Measurements from ENCODE around the gene PRKD1.
"Not testable (repeated sequence)": the region's sequence is repeated elsewhere in the genome, so short reads cannot be mapped to it uniquely, and the experiment has no call there.

PRKD1 gene

DNA sequence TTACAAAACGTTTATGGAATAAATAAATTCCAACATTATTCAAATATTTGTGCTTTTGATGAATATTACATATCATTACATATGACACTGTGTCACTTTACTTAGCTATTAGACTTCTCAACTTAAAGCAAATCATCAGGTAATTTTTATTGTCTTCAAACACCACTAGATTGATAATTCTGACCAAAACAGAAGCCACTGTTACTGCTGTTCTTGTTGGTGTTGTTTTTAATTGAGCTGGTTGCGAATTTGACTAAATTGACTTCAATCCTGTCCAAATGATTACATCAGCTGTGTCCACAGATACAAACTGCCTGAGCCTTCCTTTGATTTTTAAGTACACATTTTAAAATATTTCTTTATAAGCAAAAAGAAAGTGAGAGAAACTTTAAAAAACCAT, 29.2 kb downstream of the PRKD1 start:
- DNase-seq = no peak

DNA sequence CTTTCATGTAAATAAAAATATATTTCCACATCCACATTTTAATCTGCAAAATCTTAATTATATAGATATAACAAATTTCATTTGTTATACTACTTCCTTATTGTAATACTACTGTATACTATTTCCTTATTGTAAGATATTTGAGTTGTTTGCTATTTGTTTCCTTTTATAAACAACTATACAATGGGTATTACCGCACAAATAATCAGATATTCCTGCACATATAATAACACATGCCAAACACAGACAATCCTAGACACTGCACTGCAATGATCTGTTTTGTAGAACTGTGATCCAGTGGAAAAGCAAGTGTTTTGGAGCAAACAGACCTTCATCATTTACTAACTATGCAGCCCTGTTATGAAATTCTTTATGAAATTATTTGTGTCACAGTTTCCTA, 30.5 kb downstream of the PRKD1 start:
- no peak for DNase-seq

DNA sequence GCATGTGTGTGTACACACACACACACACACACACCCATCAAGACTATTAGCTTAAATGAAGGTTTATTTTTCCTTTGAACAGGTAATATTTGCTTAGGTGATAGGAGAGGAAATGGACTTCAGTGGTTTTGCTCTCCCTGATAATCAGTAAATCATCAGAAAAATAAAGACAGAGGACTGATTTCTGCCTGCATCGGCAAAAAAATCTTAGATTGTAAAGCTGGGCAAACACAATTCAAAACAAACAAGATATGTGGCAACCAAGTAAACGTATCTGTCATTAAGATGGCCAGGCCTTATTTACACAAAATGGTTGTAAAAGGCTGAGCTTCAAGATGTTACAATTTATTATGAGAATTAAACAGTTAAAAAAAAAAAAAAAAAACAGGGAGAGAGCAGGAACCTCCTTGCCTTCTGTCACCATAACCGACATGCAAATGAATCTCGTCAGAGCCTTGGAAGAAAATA, 31.3 kb downstream of the PRKD1 start:
- DNase-seq = no peak

DNA sequence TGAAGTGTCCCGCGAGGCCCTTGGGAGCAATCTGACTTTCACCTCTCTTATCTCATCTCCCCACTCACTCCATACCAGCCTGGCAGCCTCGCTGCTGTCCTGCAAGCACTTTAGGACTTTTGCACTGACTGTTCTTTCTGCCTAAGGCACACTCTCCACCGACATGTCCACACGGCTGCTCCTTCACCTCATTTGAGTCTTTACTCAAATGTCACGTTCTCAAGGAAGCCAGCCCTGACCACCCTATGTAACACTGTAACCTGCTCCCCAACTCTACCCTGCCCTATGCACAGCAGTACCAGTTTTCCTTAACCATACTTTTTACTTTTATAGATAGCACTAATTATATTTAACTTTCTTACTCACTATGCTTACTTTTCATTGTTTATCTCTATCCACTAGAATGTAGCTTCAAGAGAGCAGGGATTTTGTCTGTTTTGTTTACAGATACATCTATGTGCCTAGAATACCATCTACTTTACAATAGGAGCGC, 32.0 kb downstream of the PRKD1 start:
- no peak for DNase-seq

DNA sequence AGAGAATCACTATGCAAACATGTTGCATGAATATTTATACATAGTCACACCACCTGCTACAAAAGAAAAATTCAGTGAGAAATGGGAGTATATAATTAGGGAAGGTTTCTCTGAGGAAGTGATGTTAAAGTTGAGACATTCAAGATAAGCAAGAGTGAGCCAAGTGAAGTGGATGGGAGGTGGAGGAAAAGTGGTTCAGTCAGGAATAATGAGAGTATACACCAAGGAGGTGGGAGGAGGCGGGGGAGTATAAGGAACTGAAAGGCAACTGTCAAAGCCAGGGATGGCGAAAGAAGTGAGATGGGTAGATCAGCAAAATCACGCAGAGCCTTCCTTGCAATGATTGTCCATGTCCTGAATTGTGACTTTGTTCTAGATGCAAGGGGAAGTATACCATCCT, 33.7 kb downstream of the PRKD1 start:
- DNase-seq = no peak

DNA sequence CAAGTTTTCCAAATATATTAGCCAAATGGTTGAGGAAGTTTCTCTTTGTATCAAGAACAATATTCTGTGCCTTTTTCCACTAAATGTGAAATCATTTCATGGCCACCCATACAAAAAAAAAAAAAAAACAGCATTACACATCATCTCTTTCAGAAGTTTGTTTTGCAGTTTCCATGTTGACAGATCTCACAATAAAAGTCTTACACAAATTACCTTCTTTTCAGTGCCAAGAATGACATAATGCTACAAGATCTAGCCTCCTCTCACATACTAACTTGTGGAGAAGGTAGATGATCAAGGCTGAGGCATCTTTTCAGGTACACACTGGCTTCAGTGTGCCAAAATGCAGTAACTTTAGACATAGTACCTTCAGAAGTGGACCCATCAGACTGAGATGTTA, 35.3 kb downstream of the PRKD1 start:
- DNase-seq = no peak

DNA sequence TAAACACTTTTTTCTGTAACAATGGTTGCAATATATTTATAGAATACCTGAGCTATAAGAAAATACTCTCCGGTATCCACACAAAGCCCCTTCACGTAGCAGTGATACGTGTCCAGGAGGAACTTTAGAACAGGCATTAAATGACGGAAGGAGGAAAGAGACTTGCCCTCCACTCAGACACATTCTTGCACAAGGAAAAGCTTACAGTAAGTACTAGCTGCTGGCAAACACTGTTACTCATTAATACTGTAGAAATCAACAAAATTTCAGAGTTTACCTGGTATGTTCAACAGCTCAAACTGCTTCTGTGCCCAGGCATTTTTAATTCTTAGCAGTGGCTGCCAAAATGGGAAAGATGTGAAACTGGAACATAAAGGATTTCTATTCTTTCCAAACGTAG, 41.7 kb downstream of the PRKD1 start:
- no peak for DNase-seq

DNA sequence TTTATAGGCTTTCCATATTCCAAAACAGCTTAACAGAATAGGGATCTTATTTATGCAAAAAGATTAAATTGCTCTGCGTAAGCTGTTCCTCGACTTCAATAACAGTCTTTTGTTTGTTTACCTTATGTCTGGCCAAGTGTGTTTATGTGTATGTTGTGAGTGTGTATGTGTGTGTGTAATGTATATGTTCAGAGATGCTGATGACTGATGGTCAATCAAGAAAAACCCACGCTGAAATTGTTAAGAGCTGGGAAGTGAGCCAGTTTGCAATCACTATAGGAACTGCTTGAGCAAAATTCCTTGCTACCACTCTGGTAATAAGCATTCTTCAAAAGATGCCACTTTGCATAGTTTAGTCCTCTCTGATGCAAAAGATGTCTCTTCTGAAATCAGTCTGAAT, 59.6 kb downstream of the PRKD1 start:
- no peak for DNase-seq

DNA sequence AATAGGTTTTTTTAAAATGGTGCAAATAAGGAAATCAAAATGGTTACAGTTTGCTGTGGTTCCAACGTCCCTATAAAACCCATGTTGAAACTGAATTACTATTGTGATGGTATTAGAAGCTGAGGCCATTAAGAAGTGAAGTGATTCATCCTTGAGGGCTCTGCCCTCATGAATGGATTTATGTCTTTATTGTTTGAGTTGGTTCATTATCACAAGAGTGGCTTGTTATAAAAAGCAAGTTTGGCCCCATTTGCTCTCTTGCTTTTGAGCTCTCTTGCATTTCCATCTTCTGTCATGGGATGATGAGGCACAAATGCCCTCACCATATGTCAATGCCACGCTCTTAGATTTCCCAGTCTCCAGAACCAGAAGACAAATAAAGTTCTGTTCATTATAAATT, 62.3 kb downstream of the PRKD1 start:
- no peak for DNase-seq

DNA sequence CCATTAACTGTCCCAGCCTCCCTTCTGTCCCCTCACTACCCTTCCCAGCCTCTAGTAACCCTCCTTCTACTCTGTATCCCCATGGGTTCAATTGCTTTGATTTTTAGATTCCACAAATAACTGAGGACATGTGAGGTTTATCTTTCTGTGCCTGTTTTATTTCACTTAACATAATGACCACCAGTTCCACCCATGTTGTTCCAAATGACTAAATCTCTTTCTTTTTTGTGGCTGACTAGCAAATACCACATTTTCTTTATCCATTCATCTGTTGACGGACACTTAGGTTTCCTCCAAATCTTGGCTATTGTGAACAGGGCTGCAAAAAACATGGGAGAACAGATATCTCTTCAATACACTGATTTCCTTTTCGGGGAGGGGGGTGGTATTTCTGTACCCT, 65.7 kb downstream of the PRKD1 start:
- DNase-seq = no peak

DNA sequence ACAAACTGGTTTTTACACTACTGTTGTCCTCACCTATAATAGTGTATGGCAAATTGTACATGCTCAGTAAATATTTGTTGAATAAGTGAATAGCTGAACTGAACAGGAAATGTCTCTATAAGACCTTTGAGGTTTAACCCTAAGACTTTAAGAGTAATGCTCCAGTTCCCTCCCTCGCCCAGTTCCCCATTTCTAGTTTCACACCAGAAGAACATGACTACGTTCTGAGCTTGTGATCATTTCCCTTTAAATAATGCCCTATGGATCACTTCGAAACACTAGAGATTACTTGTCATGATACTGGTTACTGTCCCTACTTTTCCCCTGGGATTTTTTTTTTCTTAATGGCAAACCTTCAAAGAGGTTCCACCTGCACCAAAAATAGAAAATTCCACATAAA, 69.3 kb downstream of the PRKD1 start:
- no peak for DNase-seq

DNA sequence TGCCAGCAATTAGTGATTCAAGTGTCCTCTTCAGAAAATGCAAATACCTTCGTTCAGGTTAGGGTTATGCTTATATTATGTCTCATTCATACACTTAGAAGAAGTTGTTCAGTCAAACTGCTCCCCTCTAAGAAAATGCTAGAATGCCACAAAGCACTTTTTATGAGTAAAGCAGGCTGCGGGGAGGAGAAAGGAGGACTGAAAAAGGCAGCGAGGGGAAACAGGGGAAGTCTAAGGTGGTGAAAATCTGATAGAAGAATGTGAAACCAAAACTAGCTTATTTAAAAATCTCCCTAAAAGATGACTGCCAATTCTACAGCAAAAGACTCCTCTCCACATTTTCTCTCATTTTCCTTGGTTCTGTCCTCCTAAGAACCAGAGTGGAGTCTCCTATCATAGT, 70.1 kb downstream of the PRKD1 start:
- no peak for DNase-seq

DNA sequence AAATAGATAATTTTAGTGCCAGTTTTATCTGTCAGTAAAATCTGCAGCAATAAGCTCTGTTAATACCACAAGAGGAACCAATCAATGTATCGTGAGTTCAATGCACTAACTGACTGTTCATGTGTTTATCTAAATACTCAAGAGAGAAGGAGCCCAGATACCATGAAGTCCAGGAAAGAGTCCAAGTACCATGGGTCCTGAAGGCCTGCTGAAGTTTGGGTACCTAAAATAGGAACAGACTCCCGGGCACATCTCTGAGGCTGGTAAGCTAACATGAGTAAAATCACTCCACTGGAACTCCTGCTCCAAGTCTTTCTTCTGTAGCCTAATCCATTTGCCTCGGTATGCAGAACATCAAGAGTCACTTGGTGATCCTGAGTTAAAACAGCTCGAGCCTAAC, 71.1 kb downstream of the PRKD1 start:
- no peak for DNase-seq

DNA sequence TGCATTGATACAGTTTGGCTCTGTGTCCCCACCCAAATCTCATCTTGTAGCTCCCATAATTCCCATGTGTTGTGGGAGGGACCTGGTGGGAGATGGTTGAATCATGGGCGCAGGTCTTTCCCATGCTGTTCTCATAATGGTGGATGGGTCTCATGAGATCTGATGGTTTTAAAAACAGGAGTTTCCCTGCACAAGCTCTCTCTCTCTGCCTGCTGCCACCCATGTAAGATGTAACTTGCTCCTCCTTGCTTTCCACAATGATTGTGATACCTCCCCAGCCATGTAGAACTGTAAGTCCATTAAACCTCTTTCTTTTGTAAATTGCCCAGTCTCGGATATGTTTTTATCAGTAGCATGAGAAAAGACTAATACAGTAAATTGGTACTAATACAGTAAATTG, 74.0 kb downstream of the PRKD1 start:
- DNase-seq = not testable (repeated sequence)

DNA sequence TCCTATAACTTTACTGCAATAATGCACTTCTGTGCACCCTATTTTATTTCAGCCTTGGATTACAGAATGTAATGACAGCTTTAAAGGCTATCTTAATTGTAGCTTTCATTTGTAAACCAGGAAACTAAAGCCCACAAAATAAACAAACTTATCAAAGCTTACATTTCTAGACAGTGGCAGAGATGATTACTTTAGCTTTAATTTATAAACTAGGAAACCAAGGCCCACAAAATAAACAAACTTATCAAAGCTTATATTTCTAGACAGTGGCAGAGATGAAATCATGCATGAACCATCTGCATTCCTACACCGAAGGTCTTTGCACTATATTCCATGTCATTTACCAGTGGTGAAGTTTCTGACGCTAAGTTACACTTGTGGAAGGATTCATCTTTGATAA, 74.4 kb downstream of the PRKD1 start:
- no peak for DNase-seq

DNA sequence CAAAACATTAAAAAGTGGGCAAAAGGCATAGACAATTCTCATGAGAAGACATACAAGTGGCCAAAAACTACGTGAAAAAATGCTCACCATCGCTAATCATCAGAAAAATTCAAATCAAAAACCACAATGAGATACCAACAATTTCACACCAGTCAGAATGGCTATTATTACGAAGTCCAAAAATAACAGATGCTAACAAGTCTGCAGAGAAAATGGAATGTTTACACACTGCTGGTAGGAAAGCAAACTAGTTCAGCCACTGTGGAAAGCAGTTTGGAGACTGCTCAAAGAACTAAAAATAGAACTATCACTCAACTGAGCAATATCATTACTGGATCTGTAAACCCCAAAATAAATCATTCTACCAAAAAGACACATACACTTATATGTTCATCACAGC, 76.2 kb downstream of the PRKD1 start:
- DNase-seq = no peak

DNA sequence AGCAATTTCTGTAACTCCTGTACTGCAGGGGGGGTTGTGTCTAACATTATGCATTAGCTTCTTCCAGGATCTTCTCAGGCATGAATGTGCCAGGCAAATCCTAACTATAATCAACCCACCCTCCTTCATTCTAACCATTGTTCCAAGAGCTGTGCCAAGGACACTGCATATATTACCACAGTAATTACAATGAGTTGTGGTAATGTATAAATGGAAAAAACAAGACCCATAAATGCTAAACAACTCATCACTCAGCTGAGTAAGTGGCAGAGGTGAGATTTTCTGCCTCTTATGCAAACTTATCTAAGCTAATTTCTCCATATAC, 80.6 kb downstream of the PRKD1 start:
- no peak for DNase-seq

DNA sequence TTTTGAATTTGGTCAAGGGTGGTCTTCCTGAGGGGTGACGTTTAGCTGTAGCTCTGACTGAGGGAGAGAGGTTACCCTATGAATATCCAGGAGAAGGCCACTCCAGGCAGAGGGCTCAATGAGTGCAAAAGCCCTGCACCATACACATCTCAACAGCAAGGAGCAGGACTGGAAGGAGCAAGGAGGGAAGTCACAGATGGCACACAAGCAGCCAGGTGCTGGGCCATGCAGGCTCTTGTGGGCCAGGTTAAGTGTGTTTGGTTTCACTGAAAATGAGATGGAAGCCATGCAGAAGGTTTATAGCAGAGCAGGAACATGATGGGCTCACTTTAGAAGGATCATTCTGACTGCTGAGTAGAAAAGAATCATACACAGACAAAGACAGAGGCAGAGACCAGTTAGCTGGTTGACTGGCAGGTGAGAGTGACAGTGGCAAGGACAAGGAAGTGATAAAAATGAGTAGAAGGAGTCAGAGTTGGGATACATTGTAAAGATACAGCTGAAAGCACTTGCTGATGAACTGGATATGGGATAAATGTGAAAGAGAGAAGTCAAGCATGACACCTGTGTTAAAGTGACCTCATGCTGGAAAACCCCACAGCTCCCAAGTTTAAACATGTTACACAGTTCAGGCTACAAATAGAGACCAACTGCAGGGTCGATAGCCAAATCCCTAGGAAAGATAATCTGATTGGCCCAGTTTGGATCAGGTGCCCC, 81.2 kb downstream of the PRKD1 start:
- DNase-seq = no peak

DNA sequence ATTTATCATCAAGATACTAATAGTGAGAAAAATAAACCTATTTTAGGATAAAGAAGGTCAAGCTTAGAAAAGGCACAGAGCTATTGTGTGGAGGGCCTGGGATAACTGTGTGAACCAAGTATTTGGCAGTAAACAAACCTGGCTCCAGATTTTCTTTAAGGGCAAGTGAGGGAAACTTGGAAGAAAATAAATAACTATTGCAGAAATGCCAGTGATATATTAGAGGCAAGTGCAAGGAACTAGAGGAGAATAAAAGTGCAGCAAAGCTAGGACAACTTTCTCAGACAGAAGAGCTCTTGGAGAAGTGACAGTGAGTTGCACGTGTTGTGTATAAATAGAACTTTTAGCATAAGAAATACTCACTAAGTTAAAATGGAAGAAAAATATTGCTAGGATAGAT, 83.7 kb downstream of the PRKD1 start:
- no peak for DNase-seq

DNA sequence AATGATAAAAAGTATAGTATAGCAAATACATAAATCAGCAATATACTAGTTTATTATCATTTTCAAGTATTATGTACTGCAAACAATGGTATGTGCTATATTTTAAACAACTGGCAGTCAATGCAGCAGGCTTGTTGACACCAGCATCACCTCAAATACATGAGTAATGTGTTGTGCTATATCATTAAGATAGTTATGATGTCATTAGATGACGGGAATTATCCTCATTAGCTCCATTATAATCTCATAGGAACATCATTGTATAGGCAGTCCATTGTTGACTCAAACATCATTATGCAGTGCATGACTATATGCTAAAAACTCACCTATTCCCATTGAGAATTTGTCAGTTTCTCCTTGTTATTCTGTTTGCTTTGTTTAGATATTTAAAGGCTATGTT, 85.4 kb downstream of the PRKD1 start:
- no peak for DNase-seq

DNA sequence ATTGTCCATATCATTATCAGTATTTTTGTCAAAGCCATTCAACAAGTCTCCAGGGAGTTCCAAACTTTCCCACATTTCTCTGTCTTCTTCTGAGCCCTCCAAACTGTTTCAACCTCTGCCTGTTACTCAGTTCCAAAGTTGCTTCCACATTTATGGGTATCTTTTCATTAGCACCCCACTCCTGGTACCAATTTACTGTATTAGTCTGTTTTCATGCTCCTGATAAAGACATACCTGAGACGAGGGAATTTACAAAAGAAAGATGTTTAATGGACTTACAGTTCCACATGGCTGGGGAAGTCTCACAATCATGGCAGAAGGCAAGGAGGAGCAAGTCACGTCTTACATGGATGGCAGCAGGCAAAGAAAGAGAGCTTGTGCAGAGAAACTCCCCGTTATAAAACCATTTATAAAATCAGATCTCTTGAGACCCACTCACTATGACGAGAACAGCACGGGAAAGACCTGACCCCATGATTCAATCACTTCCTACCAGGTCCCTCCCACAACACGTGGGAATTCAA, 87.2 kb downstream of the PRKD1 start:
- not testable (repeated sequence) for DNase-seq

DNA sequence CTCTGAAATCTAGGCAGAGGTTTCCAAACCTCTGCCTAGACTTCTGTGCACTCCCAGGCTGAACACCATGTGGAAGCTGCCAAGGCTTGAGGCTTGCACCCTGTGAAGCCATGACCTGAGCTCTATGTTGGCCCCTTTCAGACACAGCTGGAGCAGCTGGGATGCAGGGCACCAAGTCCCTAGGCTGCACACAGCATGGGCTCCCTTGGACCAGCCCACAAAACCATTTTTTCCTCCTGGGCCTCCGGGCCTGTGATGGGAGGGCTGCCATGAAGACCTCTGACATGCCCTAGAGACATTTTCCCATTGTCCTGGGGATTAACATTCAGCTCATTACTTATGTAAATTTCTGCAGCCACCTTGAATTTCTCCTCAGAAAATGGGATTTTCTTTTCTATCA, 88.0 kb downstream of the PRKD1 start:
- DNase-seq = not testable (repeated sequence)

DNA sequence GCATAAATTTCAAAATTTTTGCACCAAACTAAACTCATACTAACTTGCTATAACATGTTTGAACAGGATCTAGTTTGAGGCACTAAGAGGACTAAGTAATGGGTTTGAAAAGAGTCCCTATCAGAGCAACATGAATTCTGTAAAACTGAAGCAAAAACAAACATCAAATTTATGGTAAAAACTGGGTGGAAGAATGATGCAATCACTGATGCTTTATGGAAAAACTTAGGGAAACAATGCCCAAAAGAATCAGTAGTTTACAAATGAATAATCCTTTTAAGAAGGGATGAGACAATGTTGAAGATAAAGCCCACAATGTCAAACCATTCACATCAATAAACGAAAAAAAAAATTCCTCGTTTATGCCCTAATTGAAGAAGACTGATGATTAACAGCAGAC, 88.9 kb downstream of the PRKD1 start:
- DNase-seq = no peak

DNA sequence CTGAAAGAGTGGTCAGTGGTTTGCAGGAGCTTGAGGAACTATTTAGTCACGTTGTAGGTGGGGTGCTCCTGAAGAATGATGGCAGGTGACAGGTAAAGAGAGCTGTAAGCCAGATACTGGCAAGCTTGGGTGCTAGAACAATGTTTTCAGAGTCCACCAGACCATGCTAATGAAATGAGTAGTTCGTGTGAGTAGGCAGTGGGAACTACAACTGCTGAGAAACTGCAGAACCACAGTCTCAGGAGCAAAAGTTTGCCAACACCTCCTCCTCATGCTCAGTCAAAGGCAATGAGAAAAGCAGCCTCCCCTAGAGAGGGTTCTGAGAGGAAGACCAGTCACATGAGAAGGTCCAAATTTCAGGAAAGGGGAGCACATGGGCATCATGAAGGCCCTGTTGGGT, 91.3 kb downstream of the PRKD1 start:
- no peak for DNase-seq

DNA sequence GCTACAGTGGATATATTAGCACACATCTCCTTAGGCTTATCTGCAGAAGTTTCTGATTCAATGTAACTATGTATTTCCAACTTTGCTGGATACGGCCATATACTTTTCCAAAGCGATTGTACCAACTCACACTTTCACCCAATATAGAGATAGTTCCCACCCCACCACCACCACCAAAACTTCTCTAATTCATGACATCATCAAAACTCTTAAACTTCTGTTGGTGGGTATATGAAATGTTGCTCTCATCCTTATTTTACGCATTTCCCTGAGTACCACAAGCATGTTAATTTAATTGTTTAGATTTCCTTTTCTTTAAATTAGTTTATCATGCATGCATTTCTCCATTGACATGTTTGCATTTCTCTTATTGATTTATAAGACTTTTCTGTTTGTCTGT, 95.6 kb downstream of the PRKD1 start:
- no peak for DNase-seq

Data from stimulated activated CD4-positive, alpha-beta T cell treated with anti-CD3 and anti-CD28 coated beads, Interleukin-12 subunit alpha, Interleukin-12 subunit beta, amount 100 ng/mL, for 4 hours (primary cell).